H9 (cell line): Measurements from ENCODE around the gene MRPL3. TPM values are rescaled to one million over a fixed set of nuclear protein-coding genes. Genes with fewer than 3 reads are reported as not detected.

Source experiments
- DNase-seq: peaks from one replicate; pipeline ENCODE4 v3.0.0-alpha.2; 2017
- H2AFZ ChIP-seq: one replicate; pipeline ENCODE4 v1.6.1; 2013; ENCODE audit warnings: mild to moderate bottlenecking, low read length, control low read depth, moderate library complexity
- H2AK5ac ChIP-seq: 2 replicates; pipeline ENCODE4 v1.6.1; 2013; ENCODE audit warnings: low read length, control low read depth, mixed read lengths; ENCODE audit not compliant: insufficient read length
- H2BK120ac ChIP-seq: one replicate; pipeline ENCODE4 v1.6.1; 2013; ENCODE audit warnings: low read depth, mild to moderate bottlenecking, low read length, control low read depth, inconsistent platforms; ENCODE audit not compliant: poor library complexity, severe bottlenecking
- H2BK12ac ChIP-seq: 2 replicates; pipeline ENCODE4 v1.6.1; 2013; ENCODE audit warnings: low read length, control low read depth, mixed read lengths, low read depth; ENCODE audit not compliant: insufficient read length
- H2BK15ac ChIP-seq: 2 replicates; pipeline ENCODE4 v1.6.1; 2013; ENCODE audit warnings: low read depth, low read length, control low read depth
- H2BK20ac ChIP-seq: one replicate; pipeline ENCODE4 v1.6.1; 2013; ENCODE audit warnings: low read depth, mild to moderate bottlenecking, low read length, control low read depth, inconsistent platforms; ENCODE audit not compliant: poor library complexity, severe bottlenecking
- H2BK5ac ChIP-seq: 2 replicates; pipeline ENCODE4 v1.6.1; 2013; ENCODE audit warnings: low read length, control low read depth, mixed read lengths; ENCODE audit not compliant: insufficient read length
- H3K14ac ChIP-seq: 2 replicates; pipeline ENCODE4 v1.6.1; 2013; ENCODE audit warnings: low read length, control low read depth; ENCODE audit not compliant: insufficient read depth
- H3K18ac ChIP-seq: 2 replicates; pipeline ENCODE4 v1.6.1; 2013; ENCODE audit warnings: low read depth, mild to moderate bottlenecking, mixed read lengths, low read length, control low read depth; ENCODE audit not compliant: insufficient read length
- H3K23ac ChIP-seq: 2 replicates; pipeline ENCODE4 v1.6.1; 2013; ENCODE audit warnings: low read length, control low read depth, mixed read lengths, low read depth; ENCODE audit not compliant: insufficient read length
- H3K23me2 ChIP-seq: 2 replicates; pipeline ENCODE4 v1.6.1; 2013; ENCODE audit warnings: low read depth, mild to moderate bottlenecking, mixed read lengths, low read length, control low read depth; ENCODE audit not compliant: insufficient read length, poor library complexity, severe bottlenecking
- H3K27ac ChIP-seq: 2 replicates; pipeline ENCODE4 v1.5.1; 2013; ENCODE audit warnings: low read length, control low read depth, mixed read lengths, low read depth; ENCODE audit not compliant: insufficient read length
- H3K27me3 ChIP-seq: 2 replicates; pipeline ENCODE4 v1.6.1; 2013; ENCODE audit warnings: low read length, control low read depth, inconsistent platforms; ENCODE audit not compliant: insufficient read depth
- H3K4ac ChIP-seq: 2 replicates; pipeline ENCODE4 v1.6.1; 2013; ENCODE audit warnings: low read depth, mild to moderate bottlenecking, control low read depth, inconsistent platforms, low read length, moderate library complexity
- H3K4me1 ChIP-seq: 2 replicates; pipeline ENCODE4 v1.6.1; 2013; ENCODE audit warnings: low read length, control low read depth, inconsistent platforms; ENCODE audit not compliant: insufficient read depth
- H3K4me2 ChIP-seq: 2 replicates; pipeline ENCODE4 v1.6.1; 2013; ENCODE audit warnings: low read length, control low read depth, mixed read lengths; ENCODE audit not compliant: insufficient read length, insufficient read depth
- H3K56ac ChIP-seq: 2 replicates; pipeline ENCODE4 v1.6.1; 2013; ENCODE audit warnings: low read depth, mild to moderate bottlenecking, mixed read lengths, low read length, control low read depth; ENCODE audit not compliant: insufficient read length
- H3K79me1 ChIP-seq: 2 replicates; pipeline ENCODE4 v1.6.1; 2013; ENCODE audit warnings: low read depth, mild to moderate bottlenecking, moderate library complexity, low read length, control low read depth, inconsistent platforms; ENCODE audit not compliant: insufficient read depth, poor library complexity, severe bottlenecking
- H3K79me2 ChIP-seq: 2 replicates; pipeline ENCODE4 v1.6.1; 2013; ENCODE audit warnings: low read length, control low read depth, inconsistent platforms; ENCODE audit not compliant: insufficient read depth
- H3K9ac ChIP-seq: 2 replicates; pipeline ENCODE4 v1.6.1; 2013; ENCODE audit warnings: low read length, control low read depth, mixed read lengths; ENCODE audit not compliant: insufficient read length; ENCODE audit errors: extremely low read depth
- H3K9me3 ChIP-seq: one replicate; pipeline ENCODE4 v1.6.1; 2013; ENCODE audit warnings: low read depth, low read length, inconsistent platforms; ENCODE audit not compliant: control insufficient read depth
- H3T11ph ChIP-seq: one replicate; pipeline ENCODE4 v1.6.1; 2013; ENCODE audit warnings: mild to moderate bottlenecking, low read length, control low read depth, inconsistent platforms
- H4K20me1 ChIP-seq: one replicate; pipeline ENCODE4 v1.6.1; 2013; ENCODE audit not compliant: control insufficient read depth, insufficient read length, insufficient read depth
- H4K5ac ChIP-seq: 2 replicates; pipeline ENCODE4 v1.6.1; 2013; ENCODE audit warnings: low read depth, mild to moderate bottlenecking, mixed read lengths, low read length, control low read depth; ENCODE audit not compliant: insufficient read length
- H4K8ac ChIP-seq: replicated peaks from 2 replicates; pipeline ENCODE4 v1.6.1; 2013; ENCODE audit warnings: low read length, control low read depth, mixed read lengths, low read depth; ENCODE audit not compliant: insufficient read length
- H4K91ac ChIP-seq: 2 replicates; pipeline ENCODE4 v1.6.1; 2013; ENCODE audit warnings: low read depth, mild to moderate bottlenecking, moderate library complexity, mixed read lengths, low read length, control low read depth; ENCODE audit not compliant: insufficient read length
- H3K27ac Mint-ChIP-seq, 3 experiments: 2 replicates in 2 of 3; 3 replicates in 1 of 3; pipeline ENCODE4 v1.8.0; 2020 to 2021; ENCODE audit warnings: mixed read lengths in 3 of 3, mild to moderate bottlenecking in 1 of 3, moderate library complexity in 1 of 3
- H3K27me3 Mint-ChIP-seq: 2 replicates; pipeline ENCODE4 v1.8.0; 2021; ENCODE audit warnings: low read depth, mild to moderate bottlenecking, moderate library complexity, mixed read lengths
- H3K36me3 Mint-ChIP-seq, 3 experiments: 2 replicates in 2 of 3; 3 replicates in 1 of 3; pipeline ENCODE4 v1.8.0; 2020 to 2021; ENCODE audit warnings: low read depth in 3 of 3, mixed read lengths in 3 of 3; ENCODE audit not compliant: insufficient read depth in 1 of 3
- H3K4me1 Mint-ChIP-seq, 2 experiments: 2 replicates each; pipeline ENCODE4 v1.8.0; 2020; ENCODE audit warnings: mixed read lengths in 2 of 2
- H3K4me3 Mint-ChIP-seq, 2 experiments: 2 replicates in 1 of 2; 3 replicates in 1 of 2; pipeline ENCODE4 v1.8.0; 2020 to 2021; ENCODE audit warnings: mild to moderate bottlenecking in 2 of 2, mixed read lengths in 2 of 2, moderate library complexity in 1 of 2
- H3K9me3 Mint-ChIP-seq, 2 experiments: 2 replicates in 1 of 2; 3 replicates in 1 of 2; pipeline ENCODE4 v1.8.0; 2020; ENCODE audit warnings: mild to moderate bottlenecking in 2 of 2, mixed read lengths in 2 of 2, moderate library complexity in 1 of 2
- WGBS: extraction: QIAGEN DNeasy Blood & Tissue Kit; methylation state at CpG from one replicate; pipeline ENCODE4 v1.1.7; 2013; ENCODE audit warnings: missing lambda C conversion rate, low lambda C conversion rate, mixed read lengths; ENCODE audit not compliant: insufficient read length; ENCODE audit errors: extremely low coverage; 5-methylcytosine and 5-hydroxymethylcytosine counted together
- total RNA-seq: library from RNA; stranded (reverse); gene quantifications from 2 replicates; pipeline ENCODE4 v1.2.1, GENCODE V29; 2021
- TF ChIP-seq, protein P1 (sequence below): fragments of 200-600 bp; sonication (generic); conservative IDR thresholded peaks from 3 replicates; pipeline ENCODE4 v1.8.0; 2021; ENCODE audit warnings: antibody characterized with exemption, mild to moderate bottlenecking

Gene MRPL3
- total RNA-seq, 1 experiment from 2014 or later = 154 TPM

DNA sequence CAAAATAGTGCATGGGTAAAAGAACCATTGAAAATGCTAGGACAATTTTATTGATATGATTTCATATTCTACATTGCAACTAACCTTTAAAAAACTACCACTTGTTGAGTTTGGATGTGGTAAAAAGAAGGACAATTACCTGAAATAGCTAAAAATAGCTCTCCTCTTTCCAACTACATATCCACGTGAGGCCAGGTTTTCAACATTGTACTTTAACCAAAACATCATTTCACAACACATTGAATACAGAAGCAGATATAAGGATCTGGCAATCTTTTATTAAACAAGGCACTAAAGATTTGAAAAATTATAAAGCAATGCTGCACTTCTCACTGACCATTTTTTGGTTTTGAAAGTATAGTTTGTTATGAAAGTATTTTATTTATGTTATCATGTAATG is 28.1 kb upstream of the MRPL3 start:
- H3K27me3 Mint-ChIP-seq = peaks cover 4% of the 10 kb centered on the region; the same call in 1 of the 2 replicates
- no CpG with 5 or more reads among the region's 1 CpG for WGBS

More for the DNA sequence above, 28.1 kb upstream of the MRPL3 start:
- Histone ChIP-seq H3K18ac (no peak overlapping the region), H3K23ac (no peak overlapping the region), H3K9ac (no peak overlapping the region), H3K27me3 (no peaks in the 10 kb centered on the region), H2BK20ac (no peak overlapping the region), H3K23me2 (no peaks in the 10 kb centered on the region), H4K91ac (no peak overlapping the region), H2BK120ac (no peak overlapping the region), H3K27ac (no peak overlapping the region), H3K79me2 (no peaks in the 10 kb centered on the region), H3K4me1 (peaks cover 3% of the 10 kb centered on the region; the same call in 1 of the 2 replicates), H2AK5ac (no peak overlapping the region), H4K20me1 (no peaks in the 10 kb centered on the region), H4K8ac (no peak overlapping the region), H3K4ac (no peak overlapping the region), H3K56ac (no peak overlapping the region), H2BK15ac (no peak overlapping the region), H2BK5ac (no peak overlapping the region), H3K14ac (no peak overlapping the region), H2AFZ (no peak overlapping the region), H4K5ac (no peak overlapping the region), H3K79me1 (no peaks in the 10 kb centered on the region), H3T11ph (no peak overlapping the region), H3K9me3 (no peaks in the 10 kb centered on the region), H2BK12ac (no peak overlapping the region), H3K4me2 (no peak overlapping the region)
- H3K4me3 Mint-ChIP-seq = no peak overlapping the region
- no peaks in the 10 kb centered on the region for H3K9me3 Mint-ChIP-seq
- no peak overlapping the region for H3K27ac Mint-ChIP-seq
- DNase-seq = no peak
- TF ChIP-seq, protein P1, sequence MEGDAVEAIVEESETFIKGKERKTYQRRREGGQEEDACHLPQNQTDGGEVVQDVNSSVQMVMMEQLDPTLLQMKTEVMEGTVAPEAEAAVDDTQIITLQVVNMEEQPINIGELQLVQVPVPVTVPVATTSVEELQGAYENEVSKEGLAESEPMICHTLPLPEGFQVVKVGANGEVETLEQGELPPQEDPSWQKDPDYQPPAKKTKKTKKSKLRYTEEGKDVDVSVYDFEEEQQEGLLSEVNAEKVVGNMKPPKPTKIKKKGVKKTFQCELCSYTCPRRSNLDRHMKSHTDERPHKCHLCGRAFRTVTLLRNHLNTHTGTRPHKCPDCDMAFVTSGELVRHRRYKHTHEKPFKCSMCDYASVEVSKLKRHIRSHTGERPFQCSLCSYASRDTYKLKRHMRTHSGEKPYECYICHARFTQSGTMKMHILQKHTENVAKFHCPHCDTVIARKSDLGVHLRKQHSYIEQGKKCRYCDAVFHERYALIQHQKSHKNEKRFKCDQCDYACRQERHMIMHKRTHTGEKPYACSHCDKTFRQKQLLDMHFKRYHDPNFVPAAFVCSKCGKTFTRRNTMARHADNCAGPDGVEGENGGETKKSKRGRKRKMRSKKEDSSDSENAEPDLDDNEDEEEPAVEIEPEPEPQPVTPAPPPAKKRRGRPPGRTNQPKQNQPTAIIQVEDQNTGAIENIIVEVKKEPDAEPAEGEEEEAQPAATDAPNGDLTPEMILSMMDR = no peak
- no peaks in the 10 kb centered on the region for H3K36me3 Mint-ChIP-seq
- peaks cover 17% of the 10 kb centered on the region in 2 experiments for H3K4me1 Mint-ChIP-seq
